Endothelial cell of umbilical vein (primary cell): ENCODE data around the gene ALDH3A2. TPM values are rescaled to one million over a fixed set of nuclear protein-coding genes. Genes with fewer than 3 reads are reported as not detected.

ENCODE experiments used
- BruUV-seq: library from RNA; stranded (reverse); fragments of 400-500 nt; replicated peaks from 2 replicates; lab custom pipeline; 2021; lab: Mats Ljungman, UMichigan
- CTCF ChIA-PET: fragments of 300-600, 350-600 bp; sonication (Branson Sonifier 250); formaldehyde crosslinking; loops from one replicate; lab custom pipeline; 2021; ENCODE audit warnings: antibody characterized with exemption, inconsistent platforms; lab: Charles Lee
- POLR2A ChIA-PET: fragments of 300-600, 350-600 bp; sonication (Branson Sonifier 250); formaldehyde crosslinking; loops from one replicate; lab custom pipeline; 2021; ENCODE audit warnings: antibody characterized with exemption, inconsistent platforms; lab: Charles Lee
- DNase-seq: peaks from one replicate; pipeline ENCODE4 v3.0.0-alpha.2; 2011; ENCODE audit warnings: low read depth, low spot score
- FAIRE-seq: peaks from 2 replicates; lab custom pipeline; 2011; peaks lifted over from hg19 to GRCh38; lab: Jason Lieb, UNC
- H2AFZ ChIP-seq: 2 replicates; pipeline ENCODE4 v1.6.0; 2012; ENCODE audit warnings: low read depth, low read length, control low read depth, inconsistent platforms
- H3K27ac ChIP-seq: 2 replicates; pipeline ENCODE4 v1.5.1; 2011; ENCODE audit warnings: low read depth, mild to moderate bottlenecking, control low read depth, low read length, moderate library complexity; ENCODE audit not compliant: insufficient read depth
- H3K27me3 ChIP-seq, 2 experiments: 2 replicates each; pipeline versions ENCODE4 v1.6.0 to v1.6.1; 2011; ENCODE audit warnings: low read length in 2 of 2, mixed read lengths in 1 of 2; ENCODE audit not compliant: control insufficient read depth in 2 of 2, insufficient read depth in 2 of 2
- H3K36me3 ChIP-seq, 2 experiments: 2 replicates in 1 of 2; 3 replicates in 1 of 2; pipeline ENCODE4 v1.5.1; 2011; ENCODE audit warnings: low read length in 2 of 2, mild to moderate bottlenecking in 1 of 2, moderate library complexity in 1 of 2; ENCODE audit not compliant: control insufficient read depth in 2 of 2, insufficient read depth in 2 of 2; ENCODE audit errors: extremely low read depth in 1 of 2
- H3K4me1 ChIP-seq: 3 replicates; pipeline ENCODE4 v1.5.1; 2011; ENCODE audit warnings: mild to moderate bottlenecking, low read length; ENCODE audit not compliant: control insufficient read depth, insufficient read depth; ENCODE audit errors: extremely low read depth
- H3K4me2 ChIP-seq: 2 replicates; pipeline ENCODE4 v1.6.1; 2011; ENCODE audit warnings: low read length, control low read depth, mixed read lengths; ENCODE audit not compliant: insufficient read depth
- H3K4me3 ChIP-seq, 3 experiments: fragments of 200-600 bp in 1 of 3; sonication (generic), shearing (Covaris generic) in 1 of 3; replicated peaks in 1 of 3; 2 replicates each; pipeline ENCODE4 v1.5.1; 2011 to 2016; ENCODE audit warnings: control low read depth in 3 of 3, low read length in 3 of 3, mild to moderate bottlenecking in 2 of 3, inconsistent platforms in 1 of 3, low read depth in 1 of 3, moderate library complexity in 1 of 3; ENCODE audit not compliant: insufficient read depth in 1 of 3
- H3K79me2 ChIP-seq: 2 replicates; pipeline ENCODE4 v1.6.0; 2012; ENCODE audit warnings: low read length, inconsistent platforms; ENCODE audit not compliant: control insufficient read depth, insufficient read depth
- H3K9ac ChIP-seq: replicated peaks from 2 replicates; pipeline ENCODE3; 2011; ENCODE audit warnings: low read length, control low read depth; ENCODE audit not compliant: insufficient read depth; ENCODE audit errors: extremely low read depth
- H3K9me1 ChIP-seq: replicated peaks from 3 replicates; pipeline ENCODE4 v1.6.0; 2011; ENCODE audit warnings: mild to moderate bottlenecking, low read length; ENCODE audit not compliant: control insufficient read depth, insufficient read depth; ENCODE audit errors: extremely low read depth
- H3K9me3 ChIP-seq: replicated peaks from 2 replicates; pipeline ENCODE4 v1.5.1; 2012; ENCODE audit warnings: low read length, inconsistent platforms; ENCODE audit not compliant: control insufficient read depth, insufficient read depth
- H4K20me1 ChIP-seq: replicated peaks from 2 replicates; pipeline ENCODE3; 2011; ENCODE audit warnings: mild to moderate bottlenecking, low read length; ENCODE audit not compliant: control insufficient read depth, insufficient read depth; ENCODE audit errors: extremely low read depth
- EZH2 ChIP-seq: IDR thresholded peaks from 2 replicates; pipeline ENCODE4 v1.6.1; 2012; ENCODE audit warnings: borderline replicate concordance, low read depth, mild to moderate bottlenecking, moderate library complexity, low read length, inconsistent platforms; ENCODE audit not compliant: severe bottlenecking
- MYC ChIP-seq: IDR thresholded peaks from one replicate; pipeline ENCODE4 v1.6.1; 2011; ENCODE audit warnings: mild to moderate bottlenecking, low read depth, low read length
- POLR2A ChIP-seq: IDR thresholded peaks from 2 replicates; pipeline ENCODE4 v1.6.1; 2012; ENCODE audit warnings: low read depth, mild to moderate bottlenecking, control low read depth, low read length
- POLR2AphosphoS5 ChIP-seq: IDR thresholded peaks from 2 replicates; pipeline ENCODE4 v1.6.1; 2012; ENCODE audit warnings: low read depth, mild to moderate bottlenecking, control low read depth, low read length, moderate library complexity; ENCODE audit not compliant: insufficient read depth
- dilution Hi-C: fragments of 300-500 bp; cut with MboI; formaldehyde crosslinking; loops from one replicate; pipeline ENCODE4 v1.15.0; 2019; ENCODE audit warnings: low sequenced_read_pairs; ENCODE audit not compliant: extremely low pct_ligation_motif_present
- intact Hi-C: fragments of 100-400 bp; cut with micrococcal nuclease; formaldehyde crosslinking; loops from one replicate; pipeline ENCODE4 v1.10.0; 2022
- polyA plus RNA-seq, 4 experiments: library from polyadenylated mRNA; depleted of rRNA in 3 of 4; stranded (reverse) in 3 of 4; unstranded in 1 of 4; fragments of >200 nt; gene quantifications; 2 replicates each; pipeline versions ENCODE4 v1.2.1 to v1.2.3, GENCODE V29; 2011 to 2012; ENCODE audit warnings: missing spikeins in 1 of 4
- total RNA-seq: library from RNA; stranded (reverse); gene quantifications from 2 replicates; pipeline ENCODE4 v1.2.3, GENCODE V29; 2021
- TF ChIP-seq, protein P1 (sequence below), 2 donors: IDR thresholded peaks; 1 replicate in 1 of 2; 2 replicates in 1 of 2; pipeline ENCODE4 v1.5.1; 2011; ENCODE audit warnings: low read length in 2 of 2, mild to moderate bottlenecking in 2 of 2, moderate library complexity in 2 of 2, control low read depth in 1 of 2, inconsistent platforms in 1 of 2, low read depth in 1 of 2; ENCODE audit not compliant: insufficient read depth in 1 of 2; ENCODE audit errors: extremely low read depth in 1 of 2
- TF ChIP-seq, protein P2 (sequence below): IDR thresholded peaks from 2 replicates; pipeline ENCODE4 v1.6.1; 2011; ENCODE audit not compliant: insufficient read depth, insufficient read length

ALDH3A2 gene
- total and polyA plus RNA-seq, 2 donors (not counting 3 experiments of a cell fraction or from before 2014, with no cell fraction given), result 16.7 to 36.5 TPM

DNA sequence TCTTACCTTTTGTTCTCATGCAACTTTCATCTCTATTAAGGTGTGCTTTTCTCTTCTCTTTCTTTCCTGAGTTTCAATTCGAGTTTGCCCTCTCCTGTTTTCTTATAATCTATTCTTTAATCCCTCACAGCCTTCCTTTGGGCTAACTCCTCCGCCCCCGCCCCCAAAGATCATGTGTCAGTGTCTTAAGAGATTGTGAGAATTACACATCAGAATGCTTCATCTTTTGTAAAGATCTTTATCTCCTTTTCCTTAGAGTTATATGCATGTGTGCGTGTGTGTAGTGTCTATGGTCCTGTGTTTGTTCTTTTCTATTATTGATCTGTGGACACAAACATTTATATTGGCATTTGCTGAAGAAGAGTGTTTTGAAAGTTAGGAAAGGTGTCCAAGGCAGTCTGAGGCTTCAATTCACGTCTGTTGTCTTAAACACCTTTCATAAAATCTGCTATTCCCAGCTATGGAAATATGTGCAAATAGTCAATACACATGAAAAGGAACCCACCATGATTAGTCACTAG is 6.1 kb upstream of the ALDH3A2 start:
- intact Hi-C loops, result loop anchor here (10.0 kb wide), 1 partner anchor 52 kb away; no protein-coding TSS in a partner anchor
- Histone ChIP-seq H3K9me1 (no peaks in the 10 kb centered on the region), H3K36me3 (no peaks in the 10 kb centered on the region), H3K4me1 (peaks cover 10% of the 10 kb centered on the region), H3K27me3 (peaks cover 11 to 16% of the 10 kb centered on the region in 2 experiments), H3K79me2 (no peaks in the 10 kb centered on the region), H4K20me1 (no peaks in the 10 kb centered on the region), H3K4me2 (no peak overlapping the region), H3K4me3 (no peak overlapping the region), H3K9me3 (no peaks in the 10 kb centered on the region), H2AFZ (no peak overlapping the region), H3K27ac (no peak overlapping the region), H3K9ac (no peak overlapping the region)
- ChIA-PET POLR2A (no interaction called here), CTCF (interaction anchor here (0.8 to 4.6 kb wide), 3 partner anchors 9 to 59 kb away, joined by 3 to 16 read pairs (median 4); no protein-coding TSS in a partner anchor)
- DNase-seq (no peak), FAIRE-seq (no peak)
- no peak for TF ChIP-seq POLR2A
- TF ChIP-seq POLR2AphosphoS5, result no peak
- TF ChIP-seq, protein P1, sequence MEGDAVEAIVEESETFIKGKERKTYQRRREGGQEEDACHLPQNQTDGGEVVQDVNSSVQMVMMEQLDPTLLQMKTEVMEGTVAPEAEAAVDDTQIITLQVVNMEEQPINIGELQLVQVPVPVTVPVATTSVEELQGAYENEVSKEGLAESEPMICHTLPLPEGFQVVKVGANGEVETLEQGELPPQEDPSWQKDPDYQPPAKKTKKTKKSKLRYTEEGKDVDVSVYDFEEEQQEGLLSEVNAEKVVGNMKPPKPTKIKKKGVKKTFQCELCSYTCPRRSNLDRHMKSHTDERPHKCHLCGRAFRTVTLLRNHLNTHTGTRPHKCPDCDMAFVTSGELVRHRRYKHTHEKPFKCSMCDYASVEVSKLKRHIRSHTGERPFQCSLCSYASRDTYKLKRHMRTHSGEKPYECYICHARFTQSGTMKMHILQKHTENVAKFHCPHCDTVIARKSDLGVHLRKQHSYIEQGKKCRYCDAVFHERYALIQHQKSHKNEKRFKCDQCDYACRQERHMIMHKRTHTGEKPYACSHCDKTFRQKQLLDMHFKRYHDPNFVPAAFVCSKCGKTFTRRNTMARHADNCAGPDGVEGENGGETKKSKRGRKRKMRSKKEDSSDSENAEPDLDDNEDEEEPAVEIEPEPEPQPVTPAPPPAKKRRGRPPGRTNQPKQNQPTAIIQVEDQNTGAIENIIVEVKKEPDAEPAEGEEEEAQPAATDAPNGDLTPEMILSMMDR (IDR thresholded peaks at IDR 0.05; ENCODE audit: extremely low read depth in 1 of 2, insufficient read depth in 1 of 2, low read depth in 1 of 2, low read length in 2 of 2), result no peak
- TF ChIP-seq, protein P2, sequence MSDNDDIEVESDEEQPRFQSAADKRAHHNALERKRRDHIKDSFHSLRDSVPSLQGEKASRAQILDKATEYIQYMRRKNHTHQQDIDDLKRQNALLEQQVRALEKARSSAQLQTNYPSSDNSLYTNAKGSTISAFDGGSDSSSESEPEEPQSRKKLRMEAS, result no peak
- TF ChIP-seq EZH2, result no peak
- TF ChIP-seq MYC, result no peak
- dilution Hi-C loops, result no loop called here
- BruUV-seq, result no TSS peak
